ENCODE results near the gene GRAP2. TPM values are rescaled to one million over a fixed set of nuclear protein-coding genes. Genes with fewer than 3 reads are reported as not detected.

The GRAP2 gene
- total and polyA plus RNA-seq, 2 donors (not counting 3 experiments of a cell fraction or from before 2014, with no cell fraction given), result 0.04 TPM; not detected in 1

DNA sequence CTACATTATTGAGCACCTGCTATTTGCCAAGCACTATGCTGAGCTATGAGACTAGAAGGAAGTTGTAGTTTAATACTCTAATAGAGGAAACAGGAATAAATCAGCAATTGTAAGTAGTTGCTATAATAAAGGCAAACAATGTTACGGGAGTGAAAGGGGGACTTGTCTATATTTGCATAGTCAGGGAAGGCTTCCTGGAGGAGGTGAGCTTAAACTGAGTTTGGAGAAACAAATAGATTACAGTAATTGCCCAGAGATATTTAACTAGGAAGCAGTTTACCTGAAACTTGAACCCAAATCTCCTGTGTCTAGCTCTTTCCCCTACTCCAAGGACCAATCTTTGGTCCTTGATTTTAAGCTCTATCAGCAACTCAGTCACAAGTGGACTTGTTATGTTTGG, 5.2 kb upstream of the GRAP2 start:
- no TSS peak for BruUV-seq (replicated peaks)
- Histone ChIP-seq H3K79me2 (ENCODE audit: control insufficient read depth, insufficient read depth, low read length) (no peaks in the 10 kb centered on the region), H3K4me3 (replicated peaks in 1 of 3; ENCODE audit: insufficient read depth in 1 of 3, low read depth in 1 of 3, low read length in 3 of 3) (no peak overlapping the region), H3K9me3 (replicated peaks; ENCODE audit: control insufficient read depth, insufficient read depth, low read length) (no peaks in the 10 kb centered on the region), H3K27ac (ENCODE audit: insufficient read depth, low read depth, low read length) (no peak overlapping the region), H4K20me1 (replicated peaks; ENCODE audit: control insufficient read depth, extremely low read depth, insufficient read depth, low read length) (no peaks in the 10 kb centered on the region), H3K9me1 (replicated peaks; ENCODE audit: control insufficient read depth, extremely low read depth, insufficient read depth, low read length) (no peaks in the 10 kb centered on the region), H3K36me3 (ENCODE audit: control insufficient read depth in 2 of 2, extremely low read depth in 1 of 2, insufficient read depth in 2 of 2, low read length in 2 of 2) (no peaks in the 10 kb centered on the region), H2AFZ (ENCODE audit: low read depth, low read length) (no peak overlapping the region), H3K9ac (replicated peaks; ENCODE audit: extremely low read depth, insufficient read depth, low read length) (no peak overlapping the region), H3K27me3 (ENCODE audit: control insufficient read depth in 2 of 2, insufficient read depth in 2 of 2, low read length in 2 of 2) (peaks cover 6 to 11% of the 10 kb centered on the region in 2 experiments), H3K4me2 (ENCODE audit: insufficient read depth, low read length) (no peak overlapping the region), H3K4me1 (ENCODE audit: control insufficient read depth, extremely low read depth, insufficient read depth, low read length) (peaks cover 2% of the 10 kb centered on the region)
- ChIA-PET POLR2A (no interaction called here), CTCF (no interaction called here)
- intact Hi-C loops (cut with micrococcal nuclease) (no loop called here), dilution Hi-C loops (cut with MboI; ENCODE audit: extremely low pct_ligation_motif_present, low sequenced_read_pairs) (no loop called here)
- no peak for TF ChIP-seq FOS (IDR thresholded peaks at IDR 0.05; ENCODE audit: borderline replicate concordance, insufficient read depth, low read length)
- TF ChIP-seq GATA2 (IDR thresholded peaks at IDR 0.05; ENCODE audit: insufficient read depth, insufficient read length, low read depth, low read length), result no peak
- TF ChIP-seq EZH2 (IDR thresholded peaks at IDR 0.05; ENCODE audit: borderline replicate concordance, low read depth, low read length, severe bottlenecking), result no peak
- TF ChIP-seq POLR2A (IDR thresholded peaks at IDR 0.05; ENCODE audit: low read depth, low read length), result no peak
- TF ChIP-seq POLR2AphosphoS5 (IDR thresholded peaks at IDR 0.05; ENCODE audit: insufficient read depth, low read depth, low read length), result no peak
- TF ChIP-seq, protein P1, sequence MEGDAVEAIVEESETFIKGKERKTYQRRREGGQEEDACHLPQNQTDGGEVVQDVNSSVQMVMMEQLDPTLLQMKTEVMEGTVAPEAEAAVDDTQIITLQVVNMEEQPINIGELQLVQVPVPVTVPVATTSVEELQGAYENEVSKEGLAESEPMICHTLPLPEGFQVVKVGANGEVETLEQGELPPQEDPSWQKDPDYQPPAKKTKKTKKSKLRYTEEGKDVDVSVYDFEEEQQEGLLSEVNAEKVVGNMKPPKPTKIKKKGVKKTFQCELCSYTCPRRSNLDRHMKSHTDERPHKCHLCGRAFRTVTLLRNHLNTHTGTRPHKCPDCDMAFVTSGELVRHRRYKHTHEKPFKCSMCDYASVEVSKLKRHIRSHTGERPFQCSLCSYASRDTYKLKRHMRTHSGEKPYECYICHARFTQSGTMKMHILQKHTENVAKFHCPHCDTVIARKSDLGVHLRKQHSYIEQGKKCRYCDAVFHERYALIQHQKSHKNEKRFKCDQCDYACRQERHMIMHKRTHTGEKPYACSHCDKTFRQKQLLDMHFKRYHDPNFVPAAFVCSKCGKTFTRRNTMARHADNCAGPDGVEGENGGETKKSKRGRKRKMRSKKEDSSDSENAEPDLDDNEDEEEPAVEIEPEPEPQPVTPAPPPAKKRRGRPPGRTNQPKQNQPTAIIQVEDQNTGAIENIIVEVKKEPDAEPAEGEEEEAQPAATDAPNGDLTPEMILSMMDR (IDR thresholded peaks at IDR 0.05; ENCODE audit: extremely low read depth in 1 of 2, insufficient read depth in 1 of 2, low read depth in 1 of 2, low read length in 2 of 2), result no peak
- FAIRE-seq (no peak), DNase-seq (ENCODE audit: low read depth, low spot score) (no peak)

All from endothelial cell of umbilical vein (primary cell).